ENCODE data around the gene VAC14. TPM values are rescaled to one million over a fixed set of nuclear protein-coding genes. Genes with fewer than 3 reads are reported as not detected.

VAC14 gene
- total and polyA plus RNA-seq, 3 donors from 2014 or later = 41.0 to 80.5 (median 61.8) TPM

DNA sequence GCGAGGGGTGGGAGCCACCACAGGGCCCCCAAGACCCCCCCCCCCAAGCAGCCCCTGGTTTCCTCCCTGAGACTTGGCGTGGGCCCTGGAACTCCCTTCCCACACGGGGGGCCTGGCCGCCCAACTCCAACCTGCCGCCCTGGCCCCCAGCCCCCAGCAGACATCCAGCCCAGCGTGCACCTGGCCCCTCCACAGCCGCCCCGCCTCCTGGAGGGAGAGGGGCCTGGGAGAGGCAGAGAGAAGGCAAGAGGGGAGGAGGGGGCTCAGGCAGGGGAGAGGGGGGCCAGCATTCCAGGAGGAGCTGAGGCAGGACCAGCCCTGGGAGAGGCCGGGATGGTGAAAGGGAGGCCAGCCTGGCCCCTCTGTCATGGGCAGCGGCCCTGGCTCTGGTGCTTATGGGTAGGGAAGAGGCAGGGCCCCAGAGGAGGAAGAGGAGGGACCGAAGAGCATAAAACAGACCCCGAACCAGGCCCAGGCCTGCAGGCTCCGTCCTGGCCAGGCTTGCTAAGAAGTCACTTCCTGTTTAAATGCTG is 137.9 kb downstream of the VAC14 start:
- peaks cover 10% of the 10 kb centered on the region for H3K4me1 ChIP-seq
- no peaks in the 10 kb centered on the region for H3K9me3 ChIP-seq
- no peak overlapping the region for H3K4me3 ChIP-seq
- no peak for DNase-seq
- WGBS, 2 donors = 82 to 88% methylated on average over 4 to 13 of the region's 13 CpGs
- no peaks in the 10 kb centered on the region for H3K27me3 ChIP-seq
- no peaks in the 10 kb centered on the region for H3K36me3 ChIP-seq (ENCODE audit: low read depth, missing control alignments)
- H3K27ac ChIP-seq = no peak overlapping the region
- TF ChIP-seq, protein P1, sequence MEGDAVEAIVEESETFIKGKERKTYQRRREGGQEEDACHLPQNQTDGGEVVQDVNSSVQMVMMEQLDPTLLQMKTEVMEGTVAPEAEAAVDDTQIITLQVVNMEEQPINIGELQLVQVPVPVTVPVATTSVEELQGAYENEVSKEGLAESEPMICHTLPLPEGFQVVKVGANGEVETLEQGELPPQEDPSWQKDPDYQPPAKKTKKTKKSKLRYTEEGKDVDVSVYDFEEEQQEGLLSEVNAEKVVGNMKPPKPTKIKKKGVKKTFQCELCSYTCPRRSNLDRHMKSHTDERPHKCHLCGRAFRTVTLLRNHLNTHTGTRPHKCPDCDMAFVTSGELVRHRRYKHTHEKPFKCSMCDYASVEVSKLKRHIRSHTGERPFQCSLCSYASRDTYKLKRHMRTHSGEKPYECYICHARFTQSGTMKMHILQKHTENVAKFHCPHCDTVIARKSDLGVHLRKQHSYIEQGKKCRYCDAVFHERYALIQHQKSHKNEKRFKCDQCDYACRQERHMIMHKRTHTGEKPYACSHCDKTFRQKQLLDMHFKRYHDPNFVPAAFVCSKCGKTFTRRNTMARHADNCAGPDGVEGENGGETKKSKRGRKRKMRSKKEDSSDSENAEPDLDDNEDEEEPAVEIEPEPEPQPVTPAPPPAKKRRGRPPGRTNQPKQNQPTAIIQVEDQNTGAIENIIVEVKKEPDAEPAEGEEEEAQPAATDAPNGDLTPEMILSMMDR (IDR thresholded peaks at IDR 0.05) = no peak
- no peak for TF ChIP-seq POLR2A (IDR thresholded peaks at IDR 0.05)
- intact Hi-C loops (cut with DNase I; ENCODE audit: low total_unique reads) = no loop called here

DNA sequence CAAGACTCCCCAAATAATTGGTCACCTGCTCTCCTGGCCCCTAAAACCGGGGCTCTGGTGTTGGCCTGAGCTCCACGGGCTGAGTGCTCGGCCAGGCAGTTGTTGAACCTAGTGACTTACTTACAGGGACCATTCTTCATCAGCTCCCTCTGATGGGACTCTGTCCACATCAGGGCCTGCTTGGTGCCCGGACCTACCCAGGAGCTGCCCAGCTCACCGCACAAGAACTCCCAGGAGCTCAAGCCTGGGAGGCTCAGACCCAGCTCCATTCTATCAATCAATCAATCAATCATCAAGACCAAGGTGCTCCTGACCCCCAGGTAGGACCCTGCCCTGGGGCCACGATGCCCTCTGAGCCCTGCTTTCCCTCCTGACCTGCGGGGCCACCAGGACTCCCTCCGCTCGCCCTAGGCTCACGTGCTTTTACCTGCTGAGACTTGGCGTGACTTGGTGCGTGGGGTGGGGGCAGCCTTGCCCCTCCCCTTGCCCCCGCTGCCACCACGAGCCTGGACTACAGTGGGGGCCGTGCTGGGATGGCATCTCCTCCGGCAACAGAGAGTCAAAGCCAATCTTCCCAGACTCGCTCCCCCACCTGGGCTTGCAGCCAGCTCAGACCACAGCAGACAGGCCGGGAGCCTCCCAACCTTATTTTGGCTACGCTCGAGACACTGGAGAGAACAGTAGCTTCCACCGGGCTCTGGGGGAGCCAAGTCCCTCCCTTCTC is 138.9 kb downstream of the VAC14 start:
- intact Hi-C loops (cut with DNase I; ENCODE audit: low total_unique reads) = no loop called here
- TF ChIP-seq, protein P1 (IDR thresholded peaks at IDR 0.05) = no peak
- no peak for TF ChIP-seq POLR2A (IDR thresholded peaks at IDR 0.05)
- Histone ChIP-seq H3K27ac (no peak overlapping the region), H3K36me3 (ENCODE audit: low read depth, missing control alignments) (no peaks in the 10 kb centered on the region), H3K4me1 (peaks cover 10% of the 10 kb centered on the region), H3K27me3 (no peaks in the 10 kb centered on the region), H3K9me3 (no peaks in the 10 kb centered on the region), H3K4me3 (no peak overlapping the region)
- 61 to 74% methylated on average over 13 to 21 of the region's 21 CpGs for WGBS, 2 donors
- peak; percentile 75 for DNase-seq

DNA sequence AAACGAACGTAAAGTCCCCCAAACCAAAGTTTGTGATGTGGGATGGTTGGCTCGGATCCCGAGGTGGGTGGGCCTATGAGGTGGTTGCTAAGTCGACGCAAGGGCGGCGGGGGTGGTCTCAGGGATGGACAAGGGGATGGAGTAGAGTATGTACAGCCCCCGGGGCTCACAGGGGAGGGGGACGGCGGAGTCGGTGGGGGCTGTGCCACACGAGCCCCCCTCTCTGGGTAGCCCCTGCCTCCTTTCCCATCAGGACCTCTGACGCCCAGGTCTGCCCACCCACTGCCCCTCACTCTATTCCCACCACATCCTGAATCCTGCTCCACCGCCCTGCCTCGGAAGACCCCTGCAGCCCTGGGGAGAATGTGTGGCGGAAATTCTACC is 139.4 kb downstream of the VAC14 start:
- Histone ChIP-seq H3K4me3 (no peak overlapping the region), H3K27me3 (no peaks in the 10 kb centered on the region), H3K36me3 (ENCODE audit: low read depth, missing control alignments) (no peaks in the 10 kb centered on the region), H3K27ac (no peak overlapping the region), H3K9me3 (no peaks in the 10 kb centered on the region), H3K4me1 (peaks cover 10% of the 10 kb centered on the region)
- intact Hi-C loops (cut with DNase I; ENCODE audit: low total_unique reads) = no loop called here
- DNase-seq = no peak
- 81 to 82% methylated on average over 17 of the region's 17 CpGs for WGBS, 2 donors
- TF ChIP-seq, protein P1 (IDR thresholded peaks at IDR 0.05) = no peak
- no peak for TF ChIP-seq POLR2A (IDR thresholded peaks at IDR 0.05)

DNA sequence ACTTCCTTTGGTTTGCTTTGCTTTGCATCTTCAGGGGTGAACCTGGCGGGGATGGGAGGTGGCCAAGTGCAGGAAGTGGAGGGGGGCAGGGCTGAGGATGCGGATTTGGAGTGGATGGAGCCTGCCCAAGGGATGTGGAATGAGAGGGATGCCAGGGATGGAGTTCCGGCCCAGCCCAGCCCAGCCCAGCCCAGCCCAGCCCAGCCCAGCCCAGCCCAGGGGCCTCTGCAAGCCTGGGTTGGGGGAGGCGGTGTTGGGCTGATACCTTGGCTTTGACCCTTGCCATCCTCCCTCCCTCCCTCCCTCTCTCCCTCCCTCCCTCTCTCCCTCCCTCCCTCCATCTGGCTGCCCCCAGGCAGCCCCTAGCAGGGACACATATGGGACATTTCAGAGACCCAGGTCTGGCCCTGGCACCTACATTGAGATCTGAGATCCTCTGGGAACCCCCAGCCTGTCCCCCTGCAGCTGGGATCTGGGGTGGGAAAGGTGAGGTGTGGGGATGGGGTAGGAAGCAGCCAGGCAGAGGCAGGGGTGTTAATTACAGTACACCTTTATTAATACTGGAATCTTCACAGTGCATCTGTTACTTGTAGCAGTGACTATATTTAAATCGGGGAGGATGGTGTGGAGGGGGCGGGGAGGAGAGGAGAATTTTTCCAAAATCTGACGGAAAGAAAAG is 140.1 kb downstream of the VAC14 start:
- H3K36me3 ChIP-seq (ENCODE audit: low read depth, missing control alignments) = no peaks in the 10 kb centered on the region
- no peaks in the 10 kb centered on the region for H3K27me3 ChIP-seq
- 61 to 80% methylated on average over 5 to 7 of the region's 7 CpGs for WGBS, 2 donors
- TF ChIP-seq, protein P1 (IDR thresholded peaks at IDR 0.05) = no peak
- TF ChIP-seq POLR2A (IDR thresholded peaks at IDR 0.05) = no peak
- no peaks in the 10 kb centered on the region for H3K9me3 ChIP-seq
- intact Hi-C loops (cut with DNase I; ENCODE audit: low total_unique reads) = no loop called here
- H3K4me1 ChIP-seq = peaks cover 10% of the 10 kb centered on the region
- H3K27ac ChIP-seq = no peak overlapping the region
- DNase-seq = no peak
- H3K4me3 ChIP-seq = no peak overlapping the region
